COLO829 (cell line): Measurements from ENCODE around the gene SLC6A8.
"Not testable (repeated sequence)": the region's sequence is repeated elsewhere in the genome, so short reads cannot be mapped to it uniquely, and the experiment has no call there.

ENCODE experiments used
- DNase-seq: peaks from one replicate; pipeline ENCODE4 v3.0.0; 2012; ENCODE audit warnings: low spot score

The SLC6A8 gene

GRCh38 chrX:153708415-153708814, 20.7 kb downstream of the SLC6A8 start:
- peak; percentile 72 for DNase-seq

- no peak for DNase-seq
These were observed 22.3 kb downstream of the SLC6A8 start for GRCh38 chrX:153709726-153710674.

GRCh38 chrX:153714256-153714655, 26.5 kb downstream of the SLC6A8 start:
- no peak for DNase-seq

- no peak for DNase-seq
These were observed 29.7 kb downstream of the SLC6A8 start for GRCh38 chrX:153717445-153717844.

GRCh38 chrX:153719238-153719637, 31.5 kb downstream of the SLC6A8 start:
- no peak for DNase-seq

GRCh38 chrX:153719701-153720100, 32.0 kb downstream of the SLC6A8 start:
- no peak for DNase-seq

GRCh38 chrX:153722704-153723350, 35.1 kb downstream of the SLC6A8 start:
- DNase-seq = no peak

- DNase-seq = no peak
These were observed 35.9 kb downstream of the SLC6A8 start for GRCh38 chrX:153723351-153724251.

- peak; percentile 90 for DNase-seq
These were observed 36.7 kb downstream of the SLC6A8 start, which contains the start of the genes ABCD1 and BCAP31 for GRCh38 chrX:153724252-153725038. Gene ABCD1, plus strand, starts transcription at chrX:153724856. Its CDS starts 411 bp downstream, at chrX:153725267. Gene BCAP31, minus strand, starts transcription at chrX:153724387. Its CDS starts 1,143 bp downstream, at chrX:153723244.

GRCh38 chrX:153725039-153725831, 37.5 kb downstream of the SLC6A8 start:
- no peak for DNase-seq

GRCh38 chrX:153725832-153726285, 38.1 kb downstream of the SLC6A8 start:
- DNase-seq = no peak

- DNase-seq = peak; percentile 57
These were observed 38.8 kb downstream of the SLC6A8 start for GRCh38 chrX:153726286-153727122.

GRCh38 chrX:153727123-153727931, 39.6 kb downstream of the SLC6A8 start:
- DNase-seq = no peak

- no peak for DNase-seq
These were observed 40.4 kb downstream of the SLC6A8 start for GRCh38 chrX:153728095-153728494.

- no peak for DNase-seq
These were observed 41.4 kb downstream of the SLC6A8 start for GRCh38 chrX:153728951-153729631.

GRCh38 chrX:153730115-153730514, 42.4 kb downstream of the SLC6A8 start:
- DNase-seq = not testable (repeated sequence)

GRCh38 chrX:153731117-153731844, 43.6 kb downstream of the SLC6A8 start:
- DNase-seq = no peak
